Measurements from ENCODE around the gene YARS1.
"Not testable (repeated sequence)": the region's sequence is repeated elsewhere in the genome, so short reads cannot be mapped to it uniquely, and the experiment has no call there.

YARS1 gene

GRCh38 chr1:32816676-32817158 is 441 bp downstream of the YARS1 start:
- DNase-seq, result peak; percentile 63

DNA sequence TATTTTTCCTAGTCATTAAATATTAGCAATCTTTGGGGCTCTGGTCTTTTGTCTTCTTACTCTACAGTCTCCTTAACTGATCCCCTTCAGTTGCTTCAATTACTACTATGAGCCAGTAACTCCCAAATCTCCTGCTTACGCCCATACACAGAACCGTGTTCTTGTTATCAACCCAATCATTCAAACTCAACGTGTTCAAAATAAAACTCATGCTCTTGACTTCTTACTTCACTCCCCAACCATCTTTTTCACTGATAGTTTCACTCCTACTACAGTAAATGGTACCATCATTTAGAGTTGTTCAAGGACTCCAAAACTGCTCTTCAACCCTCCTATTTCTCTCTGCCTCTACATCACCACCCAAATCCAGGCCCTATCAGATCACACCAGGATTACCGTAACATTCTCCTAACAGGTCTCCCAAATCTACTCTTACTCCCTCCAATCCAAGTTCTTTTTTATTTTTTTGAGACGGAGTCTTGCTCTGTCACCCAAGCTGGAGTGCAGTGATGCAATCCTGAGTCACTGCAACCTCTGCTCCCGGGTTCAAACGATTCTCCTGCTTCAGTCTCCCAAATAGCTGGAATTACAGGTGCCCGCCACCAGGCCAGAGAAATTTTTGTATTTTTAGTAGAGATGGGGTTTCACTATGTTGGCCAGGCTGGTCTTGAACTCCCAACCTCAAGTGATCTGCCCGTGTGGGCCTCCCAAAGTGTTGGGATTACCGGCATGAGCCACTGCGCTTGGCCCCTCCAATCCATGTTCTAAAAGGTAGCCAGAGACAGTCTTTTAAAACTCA is 3.0 kb downstream of the YARS1 start:
- no peak for DNase-seq

DNA sequence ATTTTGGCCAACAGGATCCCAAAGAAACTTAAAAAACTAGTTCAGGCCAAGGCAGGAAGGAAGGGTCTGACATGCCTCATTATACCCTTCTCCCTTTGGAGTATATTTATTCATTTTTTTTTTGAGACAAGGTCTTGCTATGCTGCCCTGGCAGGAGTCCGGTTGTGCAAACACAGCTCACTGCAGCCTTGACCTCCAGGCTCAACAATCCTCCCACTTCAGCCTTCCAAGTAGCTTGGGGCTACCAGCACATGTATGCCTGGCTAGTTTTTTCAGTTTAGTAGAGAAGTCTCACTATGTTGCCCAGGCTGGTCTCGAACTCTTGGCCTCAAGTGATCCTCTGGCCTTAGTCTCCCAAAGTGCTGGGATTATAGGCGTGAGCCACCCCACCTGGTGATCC is 5.2 kb downstream of the YARS1 start:
- DNase-seq, result no peak

GRCh38 chr1:32811265-32811664 is 5.9 kb downstream of the YARS1 start:
- no peak for DNase-seq

GRCh38 chr1:32810358-32810757 is 6.8 kb downstream of the YARS1 start:
- DNase-seq, result no peak

- DNase-seq, result no peak
Observed at GRCh38 chr1:32808580-32808979, 8.6 kb downstream of the YARS1 start.

- no peak for DNase-seq
Observed at GRCh38 chr1:32806910-32807523, 10.1 kb downstream of the YARS1 start.

- no peak for DNase-seq
Observed at GRCh38 chr1:32806290-32806689, 10.9 kb downstream of the YARS1 start.

- DNase-seq, result not testable (repeated sequence)
Observed at GRCh38 chr1:32804460-32804859, 12.7 kb downstream of the YARS1 start.

GRCh38 chr1:32801096-32801715 is 16.0 kb downstream of the YARS1 start:
- no peak for DNase-seq

- DNase-seq, result no peak
Observed at GRCh38 chr1:32798679-32799416, 18.3 kb downstream of the YARS1 start.

- DNase-seq, result no peak
Observed at GRCh38 chr1:32798191-32798590, 19.0 kb downstream of the YARS1 start.

DNA sequence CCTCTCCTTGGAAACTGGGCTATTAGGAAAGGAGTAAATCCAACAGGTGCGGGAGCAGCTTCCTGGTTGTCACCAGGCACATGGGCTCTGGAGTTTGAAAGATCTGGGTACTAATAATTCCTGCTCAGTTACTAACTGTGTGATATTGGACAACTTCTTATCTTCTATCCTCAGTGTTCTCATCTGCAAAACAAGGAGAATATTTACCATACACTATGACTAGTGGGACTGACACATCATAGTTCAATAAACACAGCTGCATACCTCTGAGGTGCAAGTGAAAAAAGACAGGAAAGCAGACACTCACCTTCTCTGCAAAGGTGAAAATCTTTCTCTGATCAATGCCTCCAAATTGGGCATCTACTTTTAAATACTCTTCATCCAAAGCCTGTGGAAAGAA is 19.7 kb downstream of the YARS1 start:
- no peak for DNase-seq

DNA sequence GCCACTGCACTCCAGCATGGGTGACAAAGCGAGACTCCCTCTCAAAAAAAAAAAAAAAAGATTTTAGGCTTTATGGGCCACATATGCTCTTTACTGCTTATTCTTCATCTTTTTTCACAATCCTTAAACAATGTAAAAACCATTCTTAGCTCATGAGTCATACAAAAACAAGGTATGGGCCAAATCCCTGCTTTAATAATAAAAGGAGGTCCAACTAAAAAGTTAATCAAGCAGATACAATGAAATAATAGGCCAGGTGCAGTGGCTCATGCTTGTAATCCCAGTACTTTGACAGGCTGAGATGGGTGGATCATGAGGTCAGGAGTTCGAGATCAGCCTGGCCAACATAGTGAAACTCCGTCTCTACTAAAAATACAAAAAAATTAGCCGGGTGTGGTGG is 21.4 kb downstream of the YARS1 start:
- not testable (repeated sequence) for DNase-seq

DNA sequence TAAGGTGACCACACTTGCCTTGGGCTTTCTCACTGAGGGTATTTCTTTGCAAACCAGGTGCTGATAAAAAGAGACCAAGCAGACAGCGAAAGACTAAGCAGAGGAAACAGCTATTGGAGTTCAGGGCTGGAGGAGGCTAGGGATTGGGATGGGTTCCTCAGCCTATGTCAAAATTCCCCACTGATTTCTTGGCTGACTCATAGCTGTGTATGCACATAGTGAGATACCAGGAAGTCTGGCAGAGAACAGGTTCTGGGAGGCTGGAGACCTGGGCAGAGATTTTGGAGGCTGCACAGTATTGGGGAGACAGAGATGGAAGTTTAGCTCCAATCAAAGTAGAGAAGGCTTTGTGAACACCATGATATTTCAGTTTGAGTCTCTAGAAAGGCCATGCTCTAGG is 25.3 kb downstream of the YARS1 start:
- DNase-seq, result no peak

- not testable (repeated sequence) for DNase-seq
Observed at GRCh38 chr1:32789356-32789755, 27.8 kb downstream of the YARS1 start.

DNA sequence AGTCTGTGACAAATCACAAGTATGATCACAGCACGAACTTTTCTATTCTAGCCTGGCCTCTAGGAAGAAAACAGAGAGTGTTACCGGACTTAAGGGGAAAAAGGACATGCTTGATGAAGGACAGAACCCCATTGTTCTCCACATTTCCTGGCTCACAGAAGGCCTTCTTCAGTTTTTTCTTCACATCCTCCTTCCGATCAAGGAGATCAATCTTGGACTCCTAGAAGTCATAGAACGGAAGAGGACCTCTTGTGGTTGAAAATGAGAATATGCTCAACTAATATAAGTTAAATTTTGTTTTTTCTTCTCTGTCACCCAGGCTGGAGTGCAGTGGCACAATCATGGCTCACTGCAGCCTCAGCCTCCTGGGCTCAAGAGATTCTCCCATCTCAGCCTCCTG is 30.3 kb downstream of the YARS1 start:
- peak; percentile 27 for DNase-seq

DNA sequence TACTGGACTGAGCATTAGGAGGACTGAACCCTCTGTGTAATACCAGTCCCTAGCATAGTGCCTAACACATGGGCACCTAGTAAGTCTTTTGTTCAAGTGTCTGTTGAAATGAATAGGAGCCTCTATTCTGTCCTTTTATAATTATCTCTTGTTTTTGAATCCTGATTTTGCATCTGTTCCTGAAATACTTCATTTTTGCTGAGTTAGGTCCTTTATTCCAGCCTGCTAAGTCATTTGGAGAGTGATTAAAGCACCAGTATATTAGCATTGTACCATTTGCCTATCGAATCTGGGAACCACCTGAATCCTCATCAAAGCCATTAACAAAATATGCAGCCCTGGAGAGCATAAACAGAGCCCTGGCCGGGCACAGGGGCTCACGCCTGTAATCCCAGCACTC is 32.3 kb downstream of the YARS1 start:
- no peak for DNase-seq

- no peak for DNase-seq
Observed at GRCh38 chr1:32783851-32784250, 33.3 kb downstream of the YARS1 start.

DNA sequence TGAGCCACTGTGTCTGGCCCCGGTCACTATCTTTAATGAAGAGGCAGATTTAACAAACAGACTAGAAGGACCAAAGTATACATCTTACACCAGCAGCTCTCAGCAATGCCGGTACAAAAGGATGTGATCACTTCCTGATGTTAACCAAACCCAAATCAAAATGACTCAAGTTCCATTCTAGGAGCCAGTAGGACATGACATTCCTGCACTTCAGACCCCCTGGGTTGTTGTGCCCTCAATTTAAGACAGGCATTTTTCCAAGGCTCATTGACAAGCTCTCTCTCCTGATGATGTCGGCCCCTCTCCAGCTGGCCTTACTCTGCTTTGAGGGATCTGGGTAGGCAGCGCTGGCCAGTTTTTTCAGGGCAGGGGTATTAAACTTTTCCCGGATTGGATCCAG is 35.1 kb downstream of the YARS1 start:
- DNase-seq, result no peak

DNA sequence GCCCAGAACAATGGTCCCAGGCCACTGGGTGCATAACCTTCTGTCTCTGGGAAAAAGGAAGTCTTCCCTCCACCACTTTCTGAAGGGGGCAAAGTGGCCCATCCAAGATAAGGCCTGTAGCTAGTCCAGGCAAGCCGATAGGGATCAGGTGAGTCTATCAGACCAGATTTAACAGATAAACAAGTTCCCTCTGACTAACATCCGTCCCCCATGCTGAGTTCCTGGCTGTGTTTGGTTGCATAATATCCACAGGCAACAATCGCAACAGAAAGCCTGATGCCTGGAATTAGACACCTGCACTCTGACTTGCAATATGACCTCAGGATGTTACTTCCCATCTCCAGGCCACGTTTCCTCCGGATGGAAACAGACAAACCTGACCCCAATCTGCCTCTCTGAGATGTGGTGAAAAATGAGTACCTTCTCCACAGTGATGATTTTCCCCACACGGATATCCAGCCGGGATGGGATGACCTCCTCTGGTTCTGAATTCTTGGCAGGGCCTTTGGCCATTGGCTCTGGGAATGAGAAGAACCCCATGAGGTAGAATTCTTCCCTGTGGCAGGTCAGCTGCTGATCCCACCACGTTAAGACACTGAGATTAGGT is 36.4 kb downstream of the YARS1 start:
- no peak for DNase-seq

- DNase-seq, result no peak
Observed at GRCh38 chr1:32780005-32780404, 37.2 kb downstream of the YARS1 start.

GRCh38 chr1:32779242-32779641 is 37.9 kb downstream of the YARS1 start:
- no peak for DNase-seq

Measured in NCI-H82 (cell line).